Astrocyte (in vitro differentiated cells and primary cell): Measurements from ENCODE around the gene RSF1. TPM values are rescaled to one million over a fixed set of nuclear protein-coding genes. Genes with fewer than 3 reads are reported as not detected.
"Not testable (repeated sequence)": the region's sequence is repeated elsewhere in the genome, so short reads cannot be mapped to it uniquely, and the experiment has no call there.

Experiments
- DNase-seq: peaks from one replicate; pipeline ENCODE4 v3.0.0-alpha.2; 2010; ENCODE audit warnings: low read depth
- FAIRE-seq: peaks from 2 replicates; lab custom pipeline; 2011; peaks lifted over from hg19 to GRCh38; lab: Jason Lieb, UNC
- H2AFZ ChIP-seq: 2 replicates; pipeline ENCODE4 v1.6.0; 2012; ENCODE audit warnings: low read depth, low read length, inconsistent platforms
- H3K27ac ChIP-seq: 2 replicates; pipeline ENCODE4 v1.5.1; 2011; ENCODE audit warnings: low read depth, low read length, inconsistent platforms
- H3K27me3 ChIP-seq: 2 replicates; pipeline ENCODE4 v1.6.0; 2011; ENCODE audit warnings: low read length, inconsistent platforms; ENCODE audit not compliant: insufficient read depth
- H3K36me3 ChIP-seq: 2 replicates; pipeline ENCODE4 v1.5.1; 2011; ENCODE audit warnings: low read length, inconsistent platforms; ENCODE audit not compliant: insufficient read depth
- H3K4me1 ChIP-seq: 2 replicates; pipeline ENCODE4 v1.5.1; 2011; ENCODE audit warnings: low read length, inconsistent platforms; ENCODE audit not compliant: insufficient read depth
- H3K4me2 ChIP-seq: 2 replicates; pipeline ENCODE4 v1.6.0; 2012; ENCODE audit warnings: low read length, inconsistent platforms
- H3K4me3 ChIP-seq: 2 replicates; pipeline ENCODE4 v1.5.1; 2011; ENCODE audit warnings: low read depth, mild to moderate bottlenecking, low read length, inconsistent platforms; ENCODE audit not compliant: insufficient read depth
- H3K79me2 ChIP-seq: 2 replicates; pipeline ENCODE4 v1.6.0; 2012; ENCODE audit warnings: mild to moderate bottlenecking, low read length, inconsistent platforms; ENCODE audit not compliant: insufficient read depth
- H3K9ac ChIP-seq: 2 replicates; pipeline ENCODE4 v1.6.0; 2012; ENCODE audit warnings: mild to moderate bottlenecking, low read length, inconsistent platforms
- H3K9me3 ChIP-seq: 2 replicates; pipeline ENCODE4 v1.5.1; 2012; ENCODE audit warnings: low read depth, mild to moderate bottlenecking, low read length, inconsistent platforms; ENCODE audit not compliant: insufficient read depth
- H4K20me1 ChIP-seq: 2 replicates; pipeline ENCODE4 v1.6.0; 2012; ENCODE audit warnings: low read length, inconsistent platforms; ENCODE audit not compliant: insufficient read depth
- H3K27ac Mint-ChIP-seq: one replicate; pipeline ENCODE4 v1.8.0; 2021; ENCODE audit warnings: mild to moderate bottlenecking, mixed read lengths; ENCODE audit not compliant: unreplicated experiment
- H3K27me3 Mint-ChIP-seq: one replicate; pipeline ENCODE4 v1.8.0; 2021; ENCODE audit warnings: low read depth, mixed read lengths; ENCODE audit not compliant: unreplicated experiment
- H3K36me3 Mint-ChIP-seq: one replicate; pipeline ENCODE4 v1.8.0; 2021; ENCODE audit warnings: low read depth, mixed read lengths; ENCODE audit not compliant: unreplicated experiment
- H3K4me1 Mint-ChIP-seq: one replicate; pipeline ENCODE4 v1.8.0; 2021; ENCODE audit warnings: low read depth, mixed read lengths; ENCODE audit not compliant: unreplicated experiment
- H3K4me3 Mint-ChIP-seq: one replicate; pipeline ENCODE4 v1.8.0; 2021; ENCODE audit warnings: mild to moderate bottlenecking, moderate library complexity, mixed read lengths; ENCODE audit not compliant: unreplicated experiment
- H3K9me3 Mint-ChIP-seq: one replicate; pipeline ENCODE4 v1.8.0; 2021; ENCODE audit warnings: mild to moderate bottlenecking, mixed read lengths; ENCODE audit not compliant: unreplicated experiment
- CTCF ChIP-seq: IDR thresholded peaks from 2 replicates; pipeline ENCODE4 v1.5.1; 2011; ENCODE audit warnings: low read depth, mild to moderate bottlenecking, inconsistent platforms, low read length, moderate library complexity; ENCODE audit not compliant: insufficient read depth
- EZH2 ChIP-seq: IDR thresholded peaks from 2 replicates; pipeline ENCODE4 v1.6.1; 2012; ENCODE audit warnings: mild to moderate bottlenecking, low read length, inconsistent platforms; ENCODE audit not compliant: insufficient read depth
- total RNA-seq: library from RNA; stranded (reverse); gene quantifications from 2 replicates; pipeline ENCODE4 v1.2.1, GENCODE V29; 2021

RSF1 gene
- total RNA-seq, 1 donor from 2014 or later, result 84.0 TPM

- DNase-seq, result no peak
- TF ChIP-seq EZH2 (no peak), CTCF (no peak)
Measured at GRCh38 chr11:77636731-77637344, 183.7 kb downstream of the RSF1 start.

GRCh38 chr11:77633926-77634325, 186.6 kb downstream of the RSF1 start:
- H3K9ac ChIP-seq, H3K36me3 Mint-ChIP-seq, H3K4me2 ChIP-seq, H3K4me3 ChIP-seq, H3K9me3 ChIP-seq, H3K27me3 ChIP-seq, H3K27me3 Mint-ChIP-seq, DNase-seq, H3K27ac Mint-ChIP-seq, H2AFZ ChIP-seq, H3K9me3 Mint-ChIP-seq, FAIRE-seq, H3K27ac ChIP-seq: not testable (repeated sequence)
- Mint-ChIP-seq H3K4me1 (peaks cover 13% of the 10 kb centered on the region), H3K4me3 (peak overlapping the region; percentile 29)
- Histone ChIP-seq H3K4me1 (peaks cover 13% of the 10 kb centered on the region), H3K79me2 (peaks cover 84% of the 10 kb centered on the region), H4K20me1 (peaks cover 31% of the 10 kb centered on the region), H3K36me3 (peaks cover 10% of the 10 kb centered on the region)

More at GRCh38 chr11:77636731-77637344, 183.7 kb downstream of the RSF1 start:
- Mint-ChIP-seq H3K27me3 (no peaks in the 10 kb centered on the region), H3K9me3 (no peaks in the 10 kb centered on the region), H3K27ac (peak overlapping the region; percentile 82), H3K36me3 (peaks cover 4% of the 10 kb centered on the region), H3K4me3 (peak overlapping the region; percentile 95), H3K4me1 (peaks cover 8% of the 10 kb centered on the region)
- Histone ChIP-seq H3K27me3 (no peaks in the 10 kb centered on the region), H3K27ac (peak overlapping the region; percentile 13), H3K4me1 (peaks cover 13% of the 10 kb centered on the region), H4K20me1 (peaks cover 23% of the 10 kb centered on the region), H2AFZ (no peak overlapping the region), H3K36me3 (peaks cover 4% of the 10 kb centered on the region), H3K9ac (peak overlapping the region; percentile 92), H3K9me3 (no peaks in the 10 kb centered on the region), H3K4me3 (peak overlapping the region; percentile 92), H3K79me2 (peaks cover 59% of the 10 kb centered on the region), H3K4me2 (peak overlapping the region; percentile 89)
- no peak for FAIRE-seq

GRCh38 chr11:77630157-77630710, 190.3 kb downstream of the RSF1 start:
- Histone ChIP-seq H3K4me2 (no peak overlapping the region), H3K27me3 (no peaks in the 10 kb centered on the region), H3K79me2 (peaks cover 75% of the 10 kb centered on the region), H3K4me3 (no peak overlapping the region), H3K27ac (no peak overlapping the region), H3K4me1 (no peaks in the 10 kb centered on the region), H3K9me3 (no peaks in the 10 kb centered on the region), H4K20me1 (peaks cover 25% of the 10 kb centered on the region), H2AFZ (no peak overlapping the region), H3K9ac (no peak overlapping the region), H3K36me3 (peaks cover 20% of the 10 kb centered on the region)
- peaks cover 4% of the 10 kb centered on the region for H3K36me3 Mint-ChIP-seq
- no peak for DNase-seq
- no peak overlapping the region for H3K27ac Mint-ChIP-seq
- H3K4me3 Mint-ChIP-seq, result no peak overlapping the region
- no peaks in the 10 kb centered on the region for H3K27me3 Mint-ChIP-seq
- H3K4me1 Mint-ChIP-seq, result peaks cover 4% of the 10 kb centered on the region
- FAIRE-seq, result no peak
- H3K9me3 Mint-ChIP-seq, result no peaks in the 10 kb centered on the region
- TF ChIP-seq EZH2 (no peak), CTCF (no peak)
